NCI-H82 treated with DMSO at 0.1 percent for 48 hours (cell line): ENCODE results near the gene PLET1.

Experiments
- DNase-seq: peaks from one replicate; lab custom pipeline; 2025; ENCODE audit not compliant: unreplicated experiment; lab: John Stamatoyannopoulos, UW

The PLET1 gene, protein sequence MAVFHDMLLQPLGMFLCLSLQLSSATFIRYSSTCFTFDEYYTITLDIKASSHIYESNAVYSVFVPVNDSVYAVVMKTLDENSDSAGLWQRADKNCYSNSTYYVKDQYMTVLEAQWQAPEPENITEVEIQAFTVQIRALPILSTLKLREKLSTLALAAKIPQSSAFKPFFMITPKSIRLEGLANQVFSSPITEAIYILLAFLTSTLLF

DNA sequence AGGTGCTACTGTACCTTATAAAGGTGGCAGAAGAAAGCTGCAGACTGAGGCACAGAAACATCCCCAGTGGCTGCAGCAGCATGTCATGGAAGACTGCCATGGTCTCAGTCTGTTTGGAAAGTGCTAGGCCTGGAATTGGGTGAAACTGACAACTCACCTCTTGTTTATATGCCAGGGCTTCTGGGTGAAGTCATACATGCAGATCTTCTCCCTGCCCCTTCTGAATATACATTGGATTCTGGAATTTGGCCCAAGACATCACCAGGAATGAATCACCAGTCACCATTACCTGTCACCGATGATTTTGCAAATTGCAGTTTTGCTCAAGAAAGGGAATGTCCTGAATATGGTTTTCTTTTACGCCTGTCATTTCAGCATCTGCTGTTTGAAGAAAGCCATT is at the start of gene PLET1:
TSS of gene PLET1 (minus strand) at position 371 of the 400 bp plus-strand sequence. CDS start at position 100, 271 bp downstream.
- DNase-seq: no peak

- no peak for DNase-seq
Measured at GRCh38 chr11:112310419-112310818, 49.8 kb upstream of the PLET1 start.

DNA sequence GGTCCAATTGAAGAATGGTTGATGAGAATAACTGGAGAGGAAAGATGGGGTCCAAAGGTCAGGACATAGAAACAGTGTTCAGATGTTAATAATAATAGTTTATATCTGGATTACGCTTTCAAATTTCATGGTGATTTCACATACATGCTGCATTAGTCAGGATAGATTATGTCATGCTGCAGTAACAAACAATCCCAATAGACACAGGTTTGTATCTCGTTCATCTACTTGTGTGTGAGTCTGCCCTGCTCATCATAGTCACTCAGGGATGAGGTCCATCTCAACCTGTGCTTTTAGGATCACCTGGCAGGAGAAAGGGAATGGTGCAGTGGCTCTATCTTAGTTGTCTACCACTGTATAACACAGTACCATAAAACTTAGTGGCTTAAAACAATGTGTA is 48.0 kb upstream of the PLET1 start:
- DNase-seq: no peak

DNA sequence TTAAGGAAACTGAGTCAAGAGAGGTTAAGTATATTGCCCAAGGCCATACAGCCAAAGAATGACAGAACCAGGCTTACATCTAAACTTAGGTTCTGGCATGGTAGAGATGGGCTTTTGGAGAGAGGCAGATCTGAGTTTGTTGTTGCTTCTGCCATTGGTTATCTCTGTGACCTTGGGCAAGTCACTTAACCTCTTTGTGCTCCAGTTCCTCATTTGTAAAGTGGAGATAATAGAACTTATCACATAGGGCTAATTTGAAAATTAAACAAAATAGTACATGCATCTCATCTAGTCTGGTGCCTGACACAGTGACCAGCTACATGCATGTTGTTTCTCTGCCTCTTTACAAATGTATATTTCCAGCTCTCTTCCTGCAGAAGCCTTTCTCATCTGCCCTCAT is 47.0 kb upstream of the PLET1 start:
- DNase-seq: no peak

GRCh38 chr11:112306230-112306629 is 45.6 kb upstream of the PLET1 start:
- DNase-seq: peak; percentile 36

- no peak for DNase-seq
Measured at GRCh38 chr11:112304914-112305313, 44.3 kb upstream of the PLET1 start.

DNA sequence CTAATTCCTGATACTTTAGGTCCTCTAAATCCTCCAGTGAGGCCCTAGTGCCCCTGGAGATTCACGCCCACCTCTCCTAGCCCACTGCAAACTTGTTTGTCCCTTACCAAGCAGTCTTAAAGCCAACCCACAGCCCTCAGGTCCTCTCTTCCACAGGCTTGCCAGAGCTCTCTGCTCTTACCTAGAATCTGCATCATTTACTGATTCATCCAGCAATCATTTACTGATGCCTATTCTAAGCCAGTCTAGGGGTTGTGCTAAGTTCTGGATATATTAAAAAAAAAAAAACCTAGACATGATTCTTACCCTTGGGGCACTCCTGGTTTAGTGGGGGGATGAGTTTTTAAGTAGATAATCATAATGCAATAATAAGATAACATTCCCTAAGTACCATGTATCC is 43.0 kb upstream of the PLET1 start:
- no peak for DNase-seq

GRCh38 chr11:112302226-112302868 is 41.7 kb upstream of the PLET1 start:
- no peak for DNase-seq

DNA sequence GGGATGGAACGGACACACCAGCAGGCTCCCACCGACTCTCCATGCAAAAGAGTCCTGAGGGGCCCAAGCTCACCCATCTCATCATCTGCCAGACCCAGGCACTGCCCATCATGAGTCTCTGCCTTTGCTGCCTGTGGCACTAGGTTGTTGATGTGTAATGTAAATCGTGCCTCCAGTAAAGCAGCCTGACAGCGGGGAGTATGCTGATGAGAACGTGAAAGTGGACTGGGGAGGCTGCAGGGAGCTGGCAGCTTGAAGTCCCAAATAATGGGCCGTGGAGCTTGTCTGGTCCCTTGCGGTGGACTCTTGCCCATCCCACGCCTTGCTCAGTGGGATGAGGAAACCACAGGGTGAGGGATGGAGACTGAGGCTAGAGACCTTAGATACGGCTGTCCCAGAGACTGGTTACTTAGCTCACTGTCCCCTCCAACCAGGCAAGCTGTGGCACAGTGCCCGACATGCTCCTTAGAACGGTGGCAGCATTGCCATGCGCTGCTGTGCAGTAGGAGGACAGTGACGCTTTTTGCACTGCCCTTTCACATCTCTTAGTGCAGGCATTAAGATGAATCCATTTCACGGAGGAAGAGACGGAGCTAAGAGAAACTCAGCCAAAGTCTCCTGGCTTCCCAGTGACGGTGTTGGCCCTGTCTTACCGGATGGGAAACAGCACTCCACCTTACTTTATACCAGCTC is 39.6 kb upstream of the PLET1 start:
- no peak for DNase-seq

DNA sequence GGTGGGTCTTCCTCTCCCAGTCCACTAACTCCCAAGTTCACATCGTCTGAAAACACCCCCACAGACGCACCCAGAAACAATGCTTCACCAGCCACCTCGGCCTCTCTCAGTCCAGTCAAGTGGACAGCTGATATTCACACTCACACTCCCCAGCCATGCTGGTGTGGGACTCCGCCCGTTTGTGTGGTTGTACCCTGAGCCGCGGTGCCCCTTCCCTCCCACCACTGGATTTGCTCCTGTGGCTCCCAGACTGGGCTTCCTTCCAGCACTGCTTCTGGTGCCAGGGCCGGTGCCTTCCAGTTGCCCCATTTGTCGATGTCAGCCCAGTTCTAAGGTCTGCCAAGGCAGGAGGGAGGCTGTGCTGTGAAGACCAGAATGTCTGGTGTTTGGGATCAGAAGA is 37.9 kb upstream of the PLET1 start:
- DNase-seq: no peak

- no peak for DNase-seq
Measured at GRCh38 chr11:112297248-112297866, 36.7 kb upstream of the PLET1 start.

- DNase-seq: no peak
Measured at GRCh38 chr11:112296044-112296443, 35.4 kb upstream of the PLET1 start.

- DNase-seq: no peak
Measured at GRCh38 chr11:112294688-112295340, 34.2 kb upstream of the PLET1 start.

GRCh38 chr11:112293614-112294013 is 33.0 kb upstream of the PLET1 start:
- no peak for DNase-seq

DNA sequence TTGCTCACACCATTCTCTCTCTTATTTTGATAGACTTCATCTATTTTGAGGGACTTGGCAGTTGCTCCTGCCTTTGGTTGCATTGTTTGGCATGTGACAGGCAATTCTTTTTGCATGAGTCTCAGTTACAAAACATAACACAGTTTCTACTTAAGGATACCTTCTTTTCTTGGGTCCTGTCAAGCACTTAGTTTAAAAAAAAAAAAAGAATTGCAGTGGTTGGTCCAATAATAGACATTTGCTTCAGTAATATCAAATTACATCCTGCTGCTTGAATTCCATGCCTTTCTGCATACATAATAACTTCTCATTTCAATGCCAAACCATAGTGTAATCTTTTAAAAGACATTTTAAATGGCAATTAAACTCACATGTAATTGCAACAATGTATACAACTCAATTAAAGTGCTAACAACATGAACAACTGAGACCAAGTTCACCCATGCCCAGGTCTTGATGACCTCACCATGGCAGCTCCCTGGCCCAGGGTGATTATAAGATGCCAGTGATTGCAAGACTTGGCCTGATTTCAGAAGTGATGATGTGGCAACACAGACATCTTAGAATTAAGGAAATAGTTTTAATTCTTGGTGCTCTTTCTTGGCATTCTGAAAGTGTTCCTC is 32.2 kb upstream of the PLET1 start:
- DNase-seq: no peak

DNA sequence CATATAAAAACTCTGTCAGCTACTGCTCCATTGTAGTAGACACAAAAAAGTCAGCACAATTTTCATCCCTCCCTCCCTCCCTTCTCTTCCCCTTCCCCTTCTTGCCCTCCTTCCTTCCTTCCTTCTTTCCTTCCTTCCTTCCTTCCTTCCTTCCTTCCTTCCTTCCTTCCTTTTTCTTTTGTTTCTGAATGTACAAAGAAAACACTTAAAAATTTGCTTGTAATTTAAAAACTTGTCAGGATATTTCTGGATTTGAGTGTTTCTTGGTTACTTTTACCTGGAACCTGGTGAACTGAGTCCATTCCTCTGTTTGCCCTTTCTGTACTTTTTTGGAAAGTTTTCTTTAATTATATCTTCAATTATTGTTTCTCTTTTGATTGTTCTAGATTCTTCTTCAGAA is 31.5 kb upstream of the PLET1 start:
- DNase-seq: no peak

- DNase-seq: no peak
Measured at GRCh38 chr11:112291191-112291590, 30.5 kb upstream of the PLET1 start.

DNA sequence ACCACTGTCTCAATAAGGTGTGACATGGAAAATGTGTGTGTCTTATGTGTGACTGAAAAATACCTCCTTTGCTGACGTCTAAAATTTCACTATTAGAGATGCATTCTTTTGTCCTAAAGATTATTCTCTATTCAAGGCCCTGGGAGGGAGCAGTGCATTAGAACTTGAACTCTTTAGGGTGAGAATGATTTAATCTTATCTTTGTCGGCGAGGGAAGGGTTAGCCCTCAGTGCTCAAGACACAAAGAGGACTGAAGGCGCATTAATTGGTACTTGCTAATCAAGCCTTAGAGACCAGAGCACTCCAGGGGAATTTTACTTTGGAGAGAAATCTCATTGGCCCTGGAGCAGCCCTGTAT is 29.8 kb upstream of the PLET1 start:
- no peak for DNase-seq

- peak; percentile 1 for DNase-seq
Measured at GRCh38 chr11:112289588-112290492, 29.2 kb upstream of the PLET1 start.

DNA sequence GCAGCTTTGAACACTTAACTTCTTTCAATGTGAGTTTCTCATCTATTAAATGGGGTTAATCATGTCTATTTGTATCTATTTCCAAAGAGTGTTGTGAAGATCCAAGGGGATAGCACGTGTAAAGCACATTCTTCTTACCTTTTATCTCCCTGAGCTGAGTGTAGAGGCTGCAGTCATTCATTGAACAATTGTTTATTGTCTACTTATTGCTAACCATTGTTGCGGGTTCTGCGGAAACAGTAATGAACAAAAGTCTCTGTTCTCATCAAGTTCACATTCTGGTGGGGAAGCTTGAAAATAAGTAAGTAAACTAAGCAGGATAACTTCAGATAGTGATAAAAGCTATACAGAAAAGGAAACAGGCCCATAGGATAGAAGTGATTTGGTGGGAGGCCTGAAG is 27.4 kb upstream of the PLET1 start:
- no peak for DNase-seq
